GOT3 (cell line): ENCODE data around the gene OAS3.

Source experiments
- DNase-seq: peaks from one replicate; lab custom pipeline; 2025; ENCODE audit warnings: mixed read lengths; lab: John Stamatoyannopoulos, UW

The OAS3 gene

GRCh38 chr12:112961536-112961935 is 23.3 kb downstream of the OAS3 start:
- DNase-seq, result no peak

DNA sequence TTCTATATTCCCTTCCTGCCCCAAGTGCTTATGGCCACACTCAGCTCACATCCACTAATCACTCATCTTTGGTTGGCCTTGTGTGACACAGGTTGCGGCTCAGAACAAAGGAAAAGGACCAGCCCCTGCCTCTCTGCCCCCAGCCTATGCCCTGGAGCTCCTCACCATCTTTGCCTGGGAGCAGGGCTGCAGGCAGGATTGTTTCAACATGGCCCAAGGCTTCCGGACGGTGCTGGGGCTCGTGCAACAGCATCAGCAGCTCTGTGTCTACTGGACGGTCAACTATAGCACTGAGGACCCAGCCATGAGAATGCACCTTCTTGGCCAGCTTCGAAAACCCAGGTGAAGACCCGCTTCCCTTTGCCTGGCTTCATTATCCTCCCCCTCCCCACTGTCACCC is 24.3 kb downstream of the OAS3 start:
- DNase-seq, result no peak

GRCh38 chr12:112963227-112963861 is 25.1 kb downstream of the OAS3 start:
- no peak for DNase-seq

DNA sequence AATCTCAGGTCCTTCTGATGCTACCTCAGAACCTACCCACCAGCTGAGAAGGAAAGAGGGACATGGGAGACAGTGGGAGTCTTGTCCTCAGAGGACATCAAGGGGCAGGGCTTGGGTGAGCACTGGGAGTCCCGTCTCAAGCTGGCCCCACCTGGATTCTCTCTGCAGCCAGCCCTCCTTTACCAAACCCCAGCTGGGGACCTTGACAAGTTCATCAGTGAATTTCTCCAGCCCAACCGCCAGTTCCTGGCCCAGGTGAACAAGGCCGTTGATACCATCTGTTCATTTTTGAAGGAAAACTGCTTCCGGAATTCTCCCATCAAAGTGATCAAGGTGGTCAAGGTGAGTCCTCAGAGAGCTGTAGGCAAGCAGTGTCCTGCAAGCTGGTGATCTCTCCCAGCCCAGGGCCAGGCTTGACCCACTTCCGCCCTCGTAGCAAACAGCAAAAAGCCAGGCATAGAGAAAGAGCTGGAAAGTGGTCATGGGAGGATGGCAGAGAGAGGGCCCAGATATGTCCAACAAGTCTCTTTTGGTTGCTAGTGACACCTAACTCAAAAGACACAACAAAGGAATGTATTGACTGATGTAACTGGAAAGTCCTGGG is 25.9 kb downstream of the OAS3 start:
- DNase-seq, result no peak

GRCh38 chr12:112964915-112965314 is 26.6 kb downstream of the OAS3 start:
- no peak for DNase-seq

DNA sequence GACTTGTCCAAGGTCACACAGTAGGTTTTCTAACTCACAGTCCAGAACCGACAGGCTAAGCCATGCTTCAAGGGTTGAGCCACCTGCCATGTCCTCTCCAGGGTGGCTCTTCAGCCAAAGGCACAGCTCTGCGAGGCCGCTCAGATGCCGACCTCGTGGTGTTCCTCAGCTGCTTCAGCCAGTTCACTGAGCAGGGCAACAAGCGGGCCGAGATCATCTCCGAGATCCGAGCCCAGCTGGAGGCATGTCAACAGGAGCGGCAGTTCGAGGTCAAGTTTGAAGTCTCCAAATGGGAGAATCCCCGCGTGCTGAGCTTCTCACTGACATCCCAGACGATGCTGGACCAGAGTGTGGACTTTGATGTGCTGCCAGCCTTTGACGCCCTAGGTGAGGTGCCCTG is 27.4 kb downstream of the OAS3 start:
- no peak for DNase-seq

GRCh38 chr12:112967306-112967705 is 29.0 kb downstream of the OAS3 start:
- DNase-seq, result no peak

DNA sequence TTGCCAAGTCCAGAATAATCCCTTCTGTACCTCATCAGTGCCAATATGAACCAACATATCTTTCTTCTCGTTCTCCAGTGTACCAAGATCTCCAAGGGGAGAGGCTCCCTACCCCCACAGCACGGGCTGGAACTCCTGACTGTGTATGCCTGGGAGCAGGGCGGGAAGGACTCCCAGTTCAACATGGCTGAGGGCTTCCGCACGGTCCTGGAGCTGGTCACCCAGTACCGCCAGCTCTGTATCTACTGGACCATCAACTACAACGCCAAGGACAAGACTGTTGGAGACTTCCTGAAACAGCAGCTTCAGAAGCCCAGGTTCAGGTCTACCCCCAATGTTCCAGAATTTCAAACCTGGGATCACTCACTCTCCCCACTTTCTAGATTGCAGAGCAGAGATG is 29.6 kb downstream of the OAS3 start:
- DNase-seq, result no peak

DNA sequence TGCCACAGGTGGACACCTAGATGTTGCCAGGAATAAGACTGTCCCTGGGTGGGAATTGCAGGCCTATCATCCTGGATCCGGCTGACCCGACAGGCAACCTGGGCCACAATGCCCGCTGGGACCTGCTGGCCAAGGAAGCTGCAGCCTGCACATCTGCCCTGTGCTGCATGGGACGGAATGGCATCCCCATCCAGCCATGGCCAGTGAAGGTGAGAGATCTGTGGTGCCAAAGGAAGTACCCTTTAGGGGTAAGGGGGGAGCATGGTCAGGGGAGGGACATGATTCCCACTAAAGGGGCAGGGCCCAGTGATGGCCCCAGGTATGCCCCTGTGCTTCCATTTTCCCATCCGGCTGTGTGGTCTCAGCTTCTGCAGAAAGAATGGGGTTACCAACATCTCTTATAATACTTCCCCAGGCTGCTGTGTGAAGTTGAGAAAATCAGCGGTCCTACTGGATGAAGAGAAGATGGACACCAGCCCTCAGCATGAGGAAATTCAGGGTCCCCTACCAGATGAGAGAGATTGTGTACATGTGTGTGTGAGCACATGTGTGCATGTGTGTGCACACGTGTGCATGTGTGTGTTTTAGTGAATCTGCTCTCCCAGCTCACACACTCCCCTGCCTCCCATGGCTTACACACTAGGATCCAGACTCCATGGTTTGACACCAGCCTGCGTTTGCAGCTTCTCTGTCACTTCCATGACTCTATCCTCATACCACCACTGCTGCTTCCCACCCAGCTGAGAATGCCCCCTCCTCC is 31.5 kb downstream of the OAS3 start:
- DNase-seq, result no peak

GRCh38 chr12:112970391-112970790 is 32.1 kb downstream of the OAS3 start:
- no peak for DNase-seq

- no peak for DNase-seq
These were observed 33.0 kb downstream of the OAS3 start for GRCh38 chr12:112971248-112971647.

DNA sequence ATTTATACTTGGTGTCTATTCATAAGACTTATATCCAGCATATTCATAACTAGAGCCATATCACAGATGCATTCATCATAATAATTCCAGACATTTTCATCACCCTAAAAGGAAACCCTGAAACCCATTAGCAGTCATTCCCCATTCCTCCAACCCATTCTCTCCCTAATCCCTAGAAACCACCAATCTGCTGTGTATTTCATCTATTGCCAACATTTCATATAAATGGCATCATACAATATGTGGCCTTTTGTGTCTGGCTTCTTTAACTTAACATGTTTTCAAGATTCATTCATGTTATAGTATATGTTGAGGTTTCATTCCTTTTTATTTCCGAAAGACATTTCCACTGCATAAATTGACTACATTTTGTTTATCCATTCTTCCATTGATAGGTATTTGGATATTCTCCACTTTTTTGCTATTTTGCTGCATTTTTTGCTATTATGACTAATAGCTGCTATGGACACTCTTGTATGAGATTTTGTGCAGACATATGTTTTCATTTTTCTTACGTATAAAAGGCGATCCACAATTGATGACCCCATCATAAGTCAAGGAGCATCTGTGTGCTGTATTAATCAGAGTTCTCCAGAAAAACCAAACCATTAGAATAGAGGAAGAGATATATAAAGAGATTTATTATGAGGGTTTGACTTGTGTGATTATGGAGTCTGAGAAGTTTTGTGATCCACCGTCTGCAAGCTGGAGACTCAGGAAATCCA is 34.9 kb downstream of the OAS3 start:
- no peak for DNase-seq

GRCh38 chr12:112973818-112974231 is 35.6 kb downstream of the OAS3 start:
- DNase-seq, result no peak

GRCh38 chr12:112974904-112975303 is 36.6 kb downstream of the OAS3 start:
- DNase-seq, result no peak

DNA sequence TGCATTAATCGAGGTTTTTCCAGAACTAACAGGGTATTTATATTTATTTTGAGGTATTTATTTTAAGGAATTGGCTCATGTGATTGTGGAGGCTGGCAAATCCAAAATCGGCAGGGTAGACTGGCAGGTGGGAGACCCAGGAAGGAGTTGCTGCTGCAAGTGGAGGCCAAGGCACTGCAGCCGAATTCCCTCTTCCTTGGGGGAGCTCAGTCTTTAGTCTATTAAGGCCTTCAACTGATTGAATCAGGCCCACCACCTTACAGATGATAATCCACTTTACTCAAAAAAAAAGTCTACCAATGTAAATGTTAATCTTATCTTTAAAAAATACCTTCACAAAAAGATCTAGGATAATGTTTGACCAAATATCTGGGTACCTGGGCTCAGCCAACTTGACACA is 38.9 kb downstream of the OAS3 start:
- DNase-seq, result no peak

- DNase-seq, result no peak
These were observed 39.4 kb downstream of the OAS3 start for GRCh38 chr12:112977641-112978040.

- peak; percentile 32 for DNase-seq
These were observed 40.1 kb downstream of the OAS3 start, which contains the start of gene OAS2 for GRCh38 chr12:112978163-112979040. TSS of gene OAS2 (plus strand) at chr12:112978519. CDS start at chr12:112978609, 90 bp downstream.

DNA sequence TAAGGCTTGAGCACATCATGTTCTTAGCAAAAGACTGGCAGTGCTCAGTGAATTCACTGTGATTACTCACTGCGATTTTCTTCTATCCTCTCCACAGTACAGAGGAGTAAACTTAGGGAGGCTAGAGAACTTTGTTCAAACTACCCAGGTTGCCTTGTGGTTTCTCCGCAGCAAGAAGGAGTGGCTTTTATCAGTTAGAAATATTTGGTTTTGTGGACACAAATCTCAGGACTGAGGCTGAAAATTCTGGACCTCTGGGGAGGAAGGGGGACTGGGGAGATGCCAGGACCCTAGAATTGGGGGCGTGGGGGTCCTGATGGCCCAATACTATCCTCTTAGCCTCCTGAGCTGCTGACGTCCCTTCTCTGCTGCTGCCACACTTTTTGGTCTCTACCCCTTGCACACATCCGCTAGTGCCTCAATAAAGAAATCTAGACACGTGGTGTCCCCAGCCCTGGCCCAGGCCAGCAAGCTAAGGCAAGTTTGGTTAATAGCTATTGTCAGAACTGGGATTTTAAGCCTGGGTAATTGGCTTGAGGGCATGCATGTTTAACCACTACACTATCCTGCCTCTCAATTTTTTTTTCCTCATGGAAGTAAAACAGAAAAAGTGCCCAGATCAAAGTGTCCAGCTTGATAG is 40.9 kb downstream of the OAS3 start:
- no peak for DNase-seq

GRCh38 chr12:112980491-112981158 is 42.4 kb downstream of the OAS3 start:
- no peak for DNase-seq

- no peak for DNase-seq
These were observed 47.5 kb downstream of the OAS3 start for GRCh38 chr12:112985642-112986290.
